IMR-90 (cell line): ENCODE data around the gene STOX2. TPM values are rescaled to one million over a fixed set of nuclear protein-coding genes. Genes with fewer than 3 reads are reported as not detected.

Experiments
- ATAC-seq: fragments of 200-7000 bp; cut with Tn5 transposase; 2 replicates; pipeline ENCODE4 v1.9.1; 2020; ENCODE audit warnings: low read depth, mild to moderate bottlenecking, moderate library complexity
- BruUV-seq: library from RNA; stranded (reverse); fragments of 400-500 nt; replicated peaks from 2 replicates; lab custom pipeline; 2021; lab: Mats Ljungman, UMichigan
- CTCF ChIA-PET: fragments of 300-600 bp; formaldehyde crosslinking; extraction: SDS; loops from one replicate; lab custom pipeline; 2021; ENCODE audit warnings: antibody characterized with exemption; lab: Yijun Ruan, JAX
- POLR2A ChIA-PET: fragments of 300-600 bp; sonication (Branson Sonifier 250); formaldehyde crosslinking; loops from one replicate; lab custom pipeline; 2022; ENCODE audit warnings: antibody characterized with exemption; ENCODE audit not compliant: unreplicated experiment; lab: Charles Lee
- DNase-seq: peaks from one replicate; pipeline ENCODE4 v3.0.0; 2013
- H2AFZ ChIP-seq: replicated peaks from 2 replicates; pipeline ENCODE3; 2013; ENCODE audit warnings: low read length, mild to moderate bottlenecking; ENCODE audit not compliant: poor library complexity
- H2AK5ac ChIP-seq: 2 replicates; pipeline ENCODE4 v1.6.1; 2013; ENCODE audit warnings: low read depth, low read length, inconsistent platforms
- H2AK9ac ChIP-seq: replicated peaks from 2 replicates; pipeline ENCODE3; 2013; ENCODE audit warnings: mild to moderate bottlenecking, low read depth, low read length, moderate library complexity; ENCODE audit not compliant: poor library complexity
- H2BK120ac ChIP-seq: 2 replicates; pipeline ENCODE4 v1.6.1; 2013; ENCODE audit warnings: low read depth, low read length, inconsistent platforms
- H2BK15ac ChIP-seq: 3 replicates; pipeline ENCODE4 v1.6.1; 2013; ENCODE audit warnings: low read depth, low read length, inconsistent platforms
- H2BK20ac ChIP-seq: 2 replicates; pipeline ENCODE4 v1.6.1; 2013; ENCODE audit warnings: low read depth, mild to moderate bottlenecking, inconsistent platforms, low read length, moderate library complexity
- H2BK5ac ChIP-seq: 2 replicates; pipeline ENCODE4 v1.6.1; 2013; ENCODE audit warnings: mild to moderate bottlenecking, low read depth, low read length, inconsistent platforms; ENCODE audit not compliant: poor library complexity, severe bottlenecking
- H3K14ac ChIP-seq: replicated peaks from 2 replicates; pipeline ENCODE4 v1.6.1; 2013; ENCODE audit warnings: low read depth, low read length, inconsistent platforms
- H3K18ac ChIP-seq: 2 replicates; pipeline ENCODE4 v1.6.1; 2013; ENCODE audit warnings: low read depth, low read length, control low read depth
- H3K23ac ChIP-seq: 2 replicates; pipeline ENCODE4 v1.6.1; 2013; ENCODE audit warnings: low read depth, low read length, inconsistent platforms
- H3K27ac ChIP-seq: 2 replicates; pipeline ENCODE4 v1.5.1; 2013; ENCODE audit warnings: mild to moderate bottlenecking, control low read depth, low read length; ENCODE audit not compliant: insufficient read depth
- H3K27me3 ChIP-seq: 2 replicates; pipeline ENCODE4 v1.6.1; 2013; ENCODE audit warnings: low read length; ENCODE audit not compliant: control insufficient read depth, insufficient read depth
- H3K36me3 ChIP-seq: 2 replicates; pipeline ENCODE4 v1.6.1; 2013; ENCODE audit warnings: low read length, mixed read lengths; ENCODE audit not compliant: control insufficient read depth, insufficient read depth
- H3K4ac ChIP-seq: 2 replicates; pipeline ENCODE4 v1.6.1; 2013; ENCODE audit warnings: low read depth, low read length, inconsistent platforms
- H3K4me1 ChIP-seq: 2 replicates; pipeline ENCODE4 v1.6.1; 2013; ENCODE audit warnings: low read length, mixed read lengths; ENCODE audit not compliant: control insufficient read depth, insufficient read depth
- H3K4me2 ChIP-seq: 2 replicates; pipeline ENCODE4 v1.6.1; 2013; ENCODE audit warnings: low read depth, mild to moderate bottlenecking, control low read depth, low read length, moderate library complexity
- H3K4me3 ChIP-seq: 2 replicates; pipeline ENCODE4 v1.5.1; 2013; ENCODE audit warnings: low read depth, mild to moderate bottlenecking, control low read depth, low read length, moderate library complexity; ENCODE audit not compliant: insufficient read depth
- H3K56ac ChIP-seq: 2 replicates; pipeline ENCODE4 v1.6.1; 2013; ENCODE audit warnings: low read length, inconsistent platforms; ENCODE audit not compliant: insufficient read depth; ENCODE audit errors: extremely low read depth
- H3K79me1 ChIP-seq, 2 experiments: 2 replicates each; pipeline ENCODE4 v1.6.1; 2013; ENCODE audit warnings: low read length in 2 of 2, inconsistent platforms in 1 of 2, low read depth in 1 of 2
- H3K9ac ChIP-seq: 2 replicates; pipeline ENCODE4 v1.6.1; 2013; ENCODE audit warnings: low read depth, low read length, control low read depth
- H3K9me1 ChIP-seq: 2 replicates; pipeline ENCODE4 v1.6.1; 2013; ENCODE audit warnings: low read length, inconsistent platforms; ENCODE audit not compliant: insufficient read depth
- H3K9me3 ChIP-seq: 2 replicates; pipeline ENCODE4 v1.6.1; 2013; ENCODE audit warnings: low read length; ENCODE audit not compliant: control insufficient read depth, insufficient read depth
- H4K20me1 ChIP-seq: 2 replicates; pipeline ENCODE4 v1.6.1; 2013; ENCODE audit warnings: low read length, inconsistent platforms; ENCODE audit not compliant: insufficient read depth
- H4K5ac ChIP-seq: 2 replicates; pipeline ENCODE4 v1.6.1; 2013; ENCODE audit warnings: mild to moderate bottlenecking, low read depth, low read length, control low read depth
- H4K8ac ChIP-seq, 2 experiments: 2 replicates each; pipeline ENCODE4 v1.6.1; 2013; ENCODE audit warnings: low read depth in 2 of 2, low read length in 2 of 2, control low read depth in 1 of 2, inconsistent platforms in 1 of 2
- H4K91ac ChIP-seq: 2 replicates; pipeline ENCODE4 v1.6.1; 2013; ENCODE audit warnings: low read depth, low read length, inconsistent platforms; ENCODE audit not compliant: insufficient read depth
- BHLHE40 ChIP-seq: fragments of 150-350 bp; IDR thresholded peaks from 2 replicates; pipeline ENCODE4 v1.6.1; 2016; ENCODE audit warnings: mild to moderate bottlenecking, low read depth, low read length
- CEBPB ChIP-seq: IDR thresholded peaks from 2 replicates; pipeline ENCODE4 v1.6.1; 2012; ENCODE audit warnings: low read depth, low read length, improper control_type of control experiment
- FOS ChIP-seq: fragments of 150-350 bp; IDR thresholded peaks from 2 replicates; pipeline ENCODE4 v1.6.1; 2016; ENCODE audit warnings: low read depth, low read length
- MXI1 ChIP-seq: IDR thresholded peaks from 2 replicates; pipeline ENCODE4 v1.6.1; 2012; ENCODE audit warnings: low read depth, mild to moderate bottlenecking, low read length, moderate library complexity, borderline replicate concordance
- NFE2L2 ChIP-seq: fragments of 150-350 bp; IDR thresholded peaks from 2 replicates; pipeline ENCODE4 v1.6.1; 2016; ENCODE audit warnings: low read depth, mild to moderate bottlenecking, low read length
- POLR2A ChIP-seq: IDR thresholded peaks from 2 replicates; pipeline ENCODE4 v1.6.1; 2012; ENCODE audit warnings: mild to moderate bottlenecking, low read depth, low read length
- RAD21 ChIP-seq: IDR thresholded peaks from 2 replicates; pipeline ENCODE4 v1.6.1; 2012; ENCODE audit warnings: low read length, improper control_type of control experiment
- RCOR1 ChIP-seq: IDR thresholded peaks from 2 replicates; pipeline ENCODE4 v1.6.1; 2012; ENCODE audit warnings: mild to moderate bottlenecking, low read length, improper control_type of control experiment; ENCODE audit not compliant: insufficient replicate concordance
- SMC3 ChIP-seq: fragments of 150-350 bp; IDR thresholded peaks from 2 replicates; pipeline ENCODE4 v1.6.1; 2016; ENCODE audit warnings: low read depth, mild to moderate bottlenecking, antibody characterized with exemption, low read length, moderate library complexity
- WGBS, 2 experiments: methylation state at CpG; one replicate each; pipeline versions ENCODE4 v1.1.5 to v1.1.7; 2013; ENCODE audit warnings: missing lambda C conversion rate in 2 of 2; ENCODE audit not compliant: insufficient read length in 1 of 2; ENCODE audit errors: extremely low coverage in 2 of 2; 5-methylcytosine and 5-hydroxymethylcytosine counted together
- dilution Hi-C: fragments of 300-500 bp; cut with HindIII; formaldehyde crosslinking; loops from one replicate; pipeline ENCODE4 v1.14.3; 2018; ENCODE audit warnings: low sequenced_read_pairs; ENCODE audit not compliant: unreplicated experiment
- in situ Hi-C: fragments of 300-500 bp; cut with MboI; formaldehyde crosslinking; loops from 3 replicates; pipeline ENCODE4 v1.14.3; 2019; ENCODE audit warnings: low sequenced_read_pairs, inconsistent platforms, mixed read lengths
- intact Hi-C: fragments of 100-400 bp; cut with micrococcal nuclease; formaldehyde crosslinking; loops from 2 replicates; pipeline ENCODE4 v1.10.0; 2022
- polyA plus RNA-seq, 3 experiments: library from polyadenylated mRNA; depleted of rRNA; stranded (reverse); fragments of >200 nt; gene quantifications; 2 replicates each; pipeline ENCODE4 v1.2.3, GENCODE V29; 2012; ENCODE audit warnings: low replicate concordance in 1 of 3
- total RNA-seq: library from RNA; depleted of rRNA; stranded (reverse); fragments of >200 nt; gene quantifications from 2 replicates; pipeline ENCODE4 v1.2.3, GENCODE V29; 2012
- TF ChIP-seq, protein P1 (sequence below): fragments of 150-350 bp; IDR thresholded peaks from 2 replicates; pipeline ENCODE4 v1.6.1; 2016; ENCODE audit warnings: low read depth, mild to moderate bottlenecking, low read length, moderate library complexity, borderline replicate concordance
- TF ChIP-seq, protein P2 (sequence below): conservative IDR thresholded peaks from 2 replicates; pipeline ENCODE4 v1.5.1; 2012; ENCODE audit warnings: mild to moderate bottlenecking, low read depth, low read length, improper control_type of control experiment

Gene STOX2
- total and polyA plus RNA-seq, 2 of the 4 experiments (the other 2 are of a cell fraction), result 1.1 to 5.4 TPM

DNA sequence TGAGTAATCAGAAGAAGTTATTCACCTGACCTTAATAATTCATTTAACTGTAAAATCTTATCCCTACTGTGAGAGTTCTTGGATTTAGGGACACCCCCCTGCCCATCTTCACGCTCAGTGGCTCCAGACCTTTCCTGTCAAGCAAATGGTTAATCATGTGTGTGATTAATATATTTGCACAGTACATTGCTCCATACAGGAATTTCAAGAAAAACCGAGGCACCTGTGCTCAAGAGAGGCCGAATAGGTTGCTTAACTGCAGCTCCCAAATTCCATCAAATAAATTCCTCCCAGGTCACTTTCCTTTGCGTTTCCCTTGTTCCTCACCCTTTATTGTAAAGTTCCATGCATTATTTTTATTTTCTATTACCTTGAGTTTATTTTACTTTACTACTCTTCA lies 119.5 kb downstream of the STOX2 start:
- H3K4ac ChIP-seq, result no peak overlapping the region
- H4K5ac ChIP-seq, result no peak overlapping the region
- TF ChIP-seq MXI1 (no peak), CEBPB (no peak), RAD21 (no peak), FOS (no peak), SMC3 (no peak), BHLHE40 (no peak), POLR2A (no peak), NFE2L2 (no peak), RCOR1 (no peak)
- TF ChIP-seq, protein P1, sequence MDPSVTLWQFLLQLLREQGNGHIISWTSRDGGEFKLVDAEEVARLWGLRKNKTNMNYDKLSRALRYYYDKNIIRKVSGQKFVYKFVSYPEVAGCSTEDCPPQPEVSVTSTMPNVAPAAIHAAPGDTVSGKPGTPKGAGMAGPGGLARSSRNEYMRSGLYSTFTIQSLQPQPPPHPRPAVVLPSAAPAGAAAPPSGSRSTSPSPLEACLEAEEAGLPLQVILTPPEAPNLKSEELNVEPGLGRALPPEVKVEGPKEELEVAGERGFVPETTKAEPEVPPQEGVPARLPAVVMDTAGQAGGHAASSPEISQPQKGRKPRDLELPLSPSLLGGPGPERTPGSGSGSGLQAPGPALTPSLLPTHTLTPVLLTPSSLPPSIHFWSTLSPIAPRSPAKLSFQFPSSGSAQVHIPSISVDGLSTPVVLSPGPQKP, result no peak
- TF ChIP-seq, protein P2, sequence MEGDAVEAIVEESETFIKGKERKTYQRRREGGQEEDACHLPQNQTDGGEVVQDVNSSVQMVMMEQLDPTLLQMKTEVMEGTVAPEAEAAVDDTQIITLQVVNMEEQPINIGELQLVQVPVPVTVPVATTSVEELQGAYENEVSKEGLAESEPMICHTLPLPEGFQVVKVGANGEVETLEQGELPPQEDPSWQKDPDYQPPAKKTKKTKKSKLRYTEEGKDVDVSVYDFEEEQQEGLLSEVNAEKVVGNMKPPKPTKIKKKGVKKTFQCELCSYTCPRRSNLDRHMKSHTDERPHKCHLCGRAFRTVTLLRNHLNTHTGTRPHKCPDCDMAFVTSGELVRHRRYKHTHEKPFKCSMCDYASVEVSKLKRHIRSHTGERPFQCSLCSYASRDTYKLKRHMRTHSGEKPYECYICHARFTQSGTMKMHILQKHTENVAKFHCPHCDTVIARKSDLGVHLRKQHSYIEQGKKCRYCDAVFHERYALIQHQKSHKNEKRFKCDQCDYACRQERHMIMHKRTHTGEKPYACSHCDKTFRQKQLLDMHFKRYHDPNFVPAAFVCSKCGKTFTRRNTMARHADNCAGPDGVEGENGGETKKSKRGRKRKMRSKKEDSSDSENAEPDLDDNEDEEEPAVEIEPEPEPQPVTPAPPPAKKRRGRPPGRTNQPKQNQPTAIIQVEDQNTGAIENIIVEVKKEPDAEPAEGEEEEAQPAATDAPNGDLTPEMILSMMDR, result no peak
- no peak overlapping the region for H3K4me2 ChIP-seq
- intact Hi-C loops, result no loop called here
- BruUV-seq, result no TSS peak
- DNase-seq (no peak), ATAC-seq (no peak)
- no peak overlapping the region for H2AK9ac ChIP-seq
- no peak overlapping the region for H3K18ac ChIP-seq
- no peaks in the 10 kb centered on the region for H3K27me3 ChIP-seq
- H2BK15ac ChIP-seq, result no peak overlapping the region
- H3K9me1 ChIP-seq, result no peaks in the 10 kb centered on the region
- no peak overlapping the region for H3K27ac ChIP-seq
- no peak overlapping the region for H2BK120ac ChIP-seq
- H3K4me1 ChIP-seq, result peaks cover 6% of the 10 kb centered on the region; the same call in 1 of the 2 replicates
- no CpG with 5 or more reads among the region's 4 CpGs for WGBS, 2 experiments
- no peak overlapping the region for H2AFZ ChIP-seq
- in situ Hi-C loops, result no loop called here
- ChIA-PET CTCF (no interaction called here), POLR2A (no interaction called here)
- no peak overlapping the region for H4K91ac ChIP-seq
- no peaks in the 10 kb centered on the region for H3K9me3 ChIP-seq
- dilution Hi-C loops, result no loop called here
- H4K8ac ChIP-seq, result no peak overlapping the region
- H4K20me1 ChIP-seq, result no peaks in the 10 kb centered on the region
- no peaks in the 10 kb centered on the region for H3K79me1 ChIP-seq
- H3K23ac ChIP-seq, result no peak overlapping the region
- no peak overlapping the region for H2BK20ac ChIP-seq
- no peak overlapping the region for H3K14ac ChIP-seq
- H2AK5ac ChIP-seq, result no peak overlapping the region
- no peak overlapping the region for H2BK5ac ChIP-seq
- H3K56ac ChIP-seq, result no peak overlapping the region
- H3K9ac ChIP-seq, result no peak overlapping the region
- H3K4me3 ChIP-seq, result no peak overlapping the region
- peaks cover 2% of the 10 kb centered on the region; the same call in 1 of the 2 replicates for H3K36me3 ChIP-seq
